Natural killer cell (primary cell): ENCODE results near the gene IL1A. TPM values are rescaled to one million over a fixed set of nuclear protein-coding genes. Genes with fewer than 3 reads are reported as not detected.

Experiments
- ATAC-seq, 3 donors: fragments of 150-1000 bp in 2 of 3; fragments of 200-7000 bp in 1 of 3; cut with Tn5 transposase; 1 replicate in 1 of 3; 2 replicates in 2 of 3; pipeline ENCODE4 v1.10.0; 2021; ENCODE audit warnings: mild to moderate bottlenecking in 2 of 3, moderate library complexity in 2 of 3
- DNase-seq, 2 donors: peaks; one replicate each; pipeline versions ENCODE4 v3.0.0 to v3.0.0-alpha.2; 2013 to 2021; ENCODE audit warnings: mixed read lengths in 1 of 2
- H3K27ac ChIP-seq: one replicate; pipeline ENCODE4 v1.5.1; 2013; ENCODE audit warnings: mild to moderate bottlenecking, low read length
- H3K27me3 ChIP-seq: one replicate; pipeline ENCODE4 v1.6.1; 2013; ENCODE audit warnings: low read length; ENCODE audit not compliant: control insufficient read depth, insufficient read depth
- H3K36me3 ChIP-seq: one replicate; pipeline ENCODE4 v1.6.1; 2013; ENCODE audit warnings: low read length; ENCODE audit not compliant: control insufficient read depth, insufficient read depth
- H3K4me1 ChIP-seq: one replicate; pipeline ENCODE4 v1.6.1; 2013; ENCODE audit warnings: low read length; ENCODE audit not compliant: control insufficient read depth, insufficient read depth
- H3K4me3 ChIP-seq: one replicate; pipeline ENCODE4 v1.5.1; 2013; ENCODE audit warnings: low read length
- H3K9me3 ChIP-seq: one replicate; pipeline ENCODE4 v1.6.1; 2013; ENCODE audit warnings: low read length; ENCODE audit not compliant: control insufficient read depth, insufficient read depth
- H3K27ac Mint-ChIP-seq, 2 donors: one replicate each; pipeline ENCODE4 v1.8.0; 2022; ENCODE audit warnings: mild to moderate bottlenecking in 2 of 2, mixed read lengths in 2 of 2, moderate library complexity in 1 of 2
- H3K27me3 Mint-ChIP-seq, 2 donors: one replicate each; pipeline ENCODE4 v1.8.0; 2022; ENCODE audit warnings: low read depth in 2 of 2, mixed read lengths in 2 of 2
- H3K36me3 Mint-ChIP-seq: one replicate; pipeline ENCODE4 v1.8.0; 2022; ENCODE audit warnings: mixed read lengths
- H3K4me1 Mint-ChIP-seq, 2 donors: one replicate each; pipeline ENCODE4 v1.8.0; 2022; ENCODE audit warnings: mixed read lengths in 2 of 2
- H3K4me3 Mint-ChIP-seq: one replicate; pipeline ENCODE4 v1.8.0; 2022; ENCODE audit warnings: mild to moderate bottlenecking, moderate library complexity, mixed read lengths
- H3K9me3 Mint-ChIP-seq, 2 donors: one replicate each; pipeline ENCODE4 v1.8.0; 2022; ENCODE audit warnings: mixed read lengths in 2 of 2
- CTCF ChIP-seq: fragments of 200-600 bp; IDR thresholded peaks from one replicate; pipeline ENCODE4 v1.8.0; 2022; ENCODE audit warnings: antibody characterized with exemption
- WGBS: methylation state at CpG from one replicate; pipeline ENCODE4 v1.1.7; 2013; ENCODE audit warnings: missing lambda C conversion rate; ENCODE audit not compliant: insufficient coverage; 5-methylcytosine and 5-hydroxymethylcytosine counted together
- intact Hi-C: fragments of 100-400 bp; cut with micrococcal nuclease; formaldehyde crosslinking; loops from one replicate; pipeline ENCODE4 v1.14.2; 2022
- total RNA-seq, 4 donors: library from RNA; stranded (reverse); fragments of 120-200 nt in 1 of 4; gene quantifications; one replicate each; pipeline versions ENCODE4 v1.2.3 to v1.2.4, GENCODE V29; 2013 to 2022

IL1A gene
- total RNA-seq, 3 donors from 2014 or later (not counting 1 experiment from before 2014, with no cell fraction given) = 0.45 to 1.6 TPM; not detected in 1

DNA sequence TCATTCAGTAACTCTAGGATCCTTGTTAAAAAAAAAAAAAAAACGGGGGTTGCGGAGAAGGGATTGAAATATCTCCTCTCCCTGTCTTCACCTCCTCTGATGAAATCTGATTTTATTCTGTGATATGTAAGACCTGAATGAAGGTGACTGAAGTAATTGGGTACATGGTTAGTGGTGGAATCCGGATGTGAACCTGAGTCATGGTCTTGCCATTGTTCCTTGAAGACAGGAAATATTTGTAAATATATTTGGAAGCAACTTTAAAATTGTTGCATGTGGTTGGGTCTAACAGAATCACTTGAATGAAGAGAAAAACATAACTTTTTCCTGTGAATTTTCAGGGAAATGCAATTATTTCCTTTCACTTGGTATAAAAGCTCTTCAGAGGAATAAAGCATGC, 3.0 kb upstream of the IL1A start:
- H3K4me1 ChIP-seq = no peaks in the 10 kb centered on the region
- intact Hi-C loops = no loop called here
- no peak overlapping the region for H3K27ac ChIP-seq
- Mint-ChIP-seq H3K36me3 (no peaks in the 10 kb centered on the region), H3K4me1 (peaks cover 6 to 7% of the 10 kb centered on the region in 2 donors), H3K9me3 (no peaks in the 10 kb centered on the region), H3K27ac (no peak overlapping the region), H3K4me3 (no peak overlapping the region), H3K27me3 (peaks cover 7 to 29% of the 10 kb centered on the region in 2 donors)
- no peak overlapping the region for H3K4me3 ChIP-seq
- H3K9me3 ChIP-seq = no peaks in the 10 kb centered on the region
- no peak for TF ChIP-seq CTCF
- no peak for ATAC-seq
- H3K36me3 ChIP-seq = no peaks in the 10 kb centered on the region
- WGBS = 83% methylated on average over 1 of the region's 3 CpGs
- H3K27me3 ChIP-seq = no peaks in the 10 kb centered on the region
- no peak for DNase-seq

DNA sequence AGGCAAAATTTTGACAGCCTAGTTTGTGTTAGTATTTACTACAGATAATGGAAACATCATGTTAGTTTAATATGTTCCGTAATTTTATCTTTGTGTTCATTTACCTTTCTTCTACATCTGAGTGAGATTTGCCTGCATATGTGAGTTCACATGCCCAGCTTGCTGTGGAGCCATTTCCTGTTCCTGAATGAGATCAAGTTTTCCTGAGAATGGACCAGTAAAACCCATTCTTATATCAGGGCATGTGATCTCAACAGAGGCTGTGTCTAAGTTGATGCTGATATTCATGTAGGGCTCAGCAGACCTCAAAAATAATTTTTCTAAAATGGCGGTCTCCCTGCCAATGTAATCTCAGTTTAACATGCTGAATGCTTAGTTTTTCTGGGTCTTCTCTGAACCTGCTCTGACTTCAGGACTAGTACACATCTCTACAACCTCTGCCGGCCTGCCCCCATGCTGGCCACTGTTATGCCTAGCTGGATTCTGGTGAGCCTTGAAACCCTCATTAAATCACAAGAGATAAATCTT, 1.0 kb downstream of the IL1A start:
- ATAC-seq (no peak), DNase-seq (no peak)
- Histone ChIP-seq H3K36me3 (no peaks in the 10 kb centered on the region), H3K4me3 (no peak overlapping the region), H3K27me3 (no peaks in the 10 kb centered on the region), H3K27ac (no peak overlapping the region), H3K4me1 (no peaks in the 10 kb centered on the region), H3K9me3 (no peaks in the 10 kb centered on the region)
- intact Hi-C loops = no loop called here
- H3K36me3 Mint-ChIP-seq = no peaks in the 10 kb centered on the region
- no peak for TF ChIP-seq CTCF
- no peak overlapping the region for H3K4me3 Mint-ChIP-seq
- no peak overlapping the region for H3K27ac Mint-ChIP-seq
- peaks cover 16 to 18% of the 10 kb centered on the region in 2 donors for H3K4me1 Mint-ChIP-seq
- H3K9me3 Mint-ChIP-seq = no peaks in the 10 kb centered on the region
- peaks cover 7 to 25% of the 10 kb centered on the region in 2 donors for H3K27me3 Mint-ChIP-seq
- WGBS = 93% methylated on average over 2 of the region's 3 CpGs

DNA sequence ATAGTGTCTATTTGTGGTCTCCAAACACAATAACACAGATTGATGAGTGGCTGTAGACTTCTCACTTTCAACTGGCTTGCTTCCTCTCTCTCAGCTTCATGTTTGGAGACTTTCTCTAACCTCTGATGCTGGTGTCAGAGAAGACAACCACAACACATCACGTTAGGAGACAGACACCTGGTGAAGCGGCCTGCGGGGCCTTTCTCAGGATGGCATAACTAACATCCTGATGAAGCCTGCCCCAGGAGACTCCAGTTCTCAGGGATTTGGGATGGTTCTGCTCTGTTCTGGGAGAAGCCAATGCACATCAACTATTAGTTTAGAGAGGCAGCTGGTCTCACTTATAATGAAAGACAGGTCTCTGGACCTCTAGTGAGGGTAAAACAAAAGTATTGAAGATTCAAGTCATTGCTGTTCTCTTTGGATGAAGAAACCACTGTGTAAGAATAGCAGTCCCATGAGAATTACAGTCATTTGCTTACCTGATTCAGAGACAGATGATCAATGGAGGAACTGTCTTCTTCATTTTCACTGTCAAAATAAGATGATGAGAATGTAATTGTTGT, 2.0 kb downstream of the IL1A start:
- Mint-ChIP-seq H3K36me3 (no peaks in the 10 kb centered on the region), H3K4me1 (peaks cover 23 to 24% of the 10 kb centered on the region in 2 donors), H3K27ac (no peak overlapping the region), H3K9me3 (no peaks in the 10 kb centered on the region), H3K4me3 (no peak overlapping the region), H3K27me3 (peaks cover 7 to 20% of the 10 kb centered on the region in 2 donors)
- intact Hi-C loops = no loop called here
- no peaks in the 10 kb centered on the region for H3K36me3 ChIP-seq
- peak in 2 of 3 donors; percentile 29 to 83 for ATAC-seq
- DNase-seq = no peak
- no peak for TF ChIP-seq CTCF
- WGBS = 47% methylated on average over 3 of the region's 3 CpGs
- peaks cover 4% of the 10 kb centered on the region for H3K4me1 ChIP-seq
- no peak overlapping the region for H3K27ac ChIP-seq
- no peaks in the 10 kb centered on the region for H3K27me3 ChIP-seq
- H3K4me3 ChIP-seq = no peak overlapping the region
- H3K9me3 ChIP-seq = no peaks in the 10 kb centered on the region

DNA sequence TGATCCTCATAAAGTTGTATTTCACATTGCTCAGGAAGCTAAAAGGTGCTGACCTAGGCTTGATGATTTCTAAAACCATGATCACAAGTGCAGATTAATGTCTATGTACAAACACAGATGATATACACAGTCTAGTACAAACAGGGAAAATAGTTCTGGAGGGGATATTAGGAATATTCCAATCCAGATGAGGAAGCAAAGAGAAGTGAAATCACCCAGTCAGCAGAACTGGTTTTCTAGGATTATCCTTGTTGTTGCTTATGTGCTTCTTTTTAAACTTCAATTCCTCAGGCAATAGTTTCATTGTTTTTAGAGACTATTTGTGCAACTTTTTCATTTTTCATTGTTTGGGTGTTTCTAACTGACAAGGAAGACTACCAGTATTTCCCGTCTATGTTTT, 4.7 kb downstream of the IL1A start:
- intact Hi-C loops = no loop called here
- Mint-ChIP-seq H3K9me3 (no peaks in the 10 kb centered on the region), H3K36me3 (no peaks in the 10 kb centered on the region), H3K27me3 (peaks cover 7 to 15% of the 10 kb centered on the region in 2 donors), H3K4me1 (peaks cover 36 to 37% of the 10 kb centered on the region in 2 donors), H3K4me3 (no peak overlapping the region), H3K27ac (no peak overlapping the region)
- DNase-seq (no peak), ATAC-seq (no peak)
- Histone ChIP-seq H3K4me3 (no peak overlapping the region), H3K27ac (no peak overlapping the region), H3K36me3 (no peaks in the 10 kb centered on the region), H3K27me3 (no peaks in the 10 kb centered on the region), H3K4me1 (peaks cover 10% of the 10 kb centered on the region), H3K9me3 (no peaks in the 10 kb centered on the region)
- no CpG with 5 or more reads among the region's 1 CpG for WGBS
- no peak for TF ChIP-seq CTCF
